NOMO-1 (cell line): ENCODE results near the gene ZCCHC7.
"Not testable (repeated sequence)": the region's sequence is repeated elsewhere in the genome, so short reads cannot be mapped to it uniquely, and the experiment has no call there.

Experiments used
- DNase-seq, 2 experiments: peaks; one replicate each; lab custom pipeline; 2025; ENCODE audit not compliant: unreplicated experiment in 2 of 2; lab: John Stamatoyannopoulos, UW

The ZCCHC7 gene

DNA sequence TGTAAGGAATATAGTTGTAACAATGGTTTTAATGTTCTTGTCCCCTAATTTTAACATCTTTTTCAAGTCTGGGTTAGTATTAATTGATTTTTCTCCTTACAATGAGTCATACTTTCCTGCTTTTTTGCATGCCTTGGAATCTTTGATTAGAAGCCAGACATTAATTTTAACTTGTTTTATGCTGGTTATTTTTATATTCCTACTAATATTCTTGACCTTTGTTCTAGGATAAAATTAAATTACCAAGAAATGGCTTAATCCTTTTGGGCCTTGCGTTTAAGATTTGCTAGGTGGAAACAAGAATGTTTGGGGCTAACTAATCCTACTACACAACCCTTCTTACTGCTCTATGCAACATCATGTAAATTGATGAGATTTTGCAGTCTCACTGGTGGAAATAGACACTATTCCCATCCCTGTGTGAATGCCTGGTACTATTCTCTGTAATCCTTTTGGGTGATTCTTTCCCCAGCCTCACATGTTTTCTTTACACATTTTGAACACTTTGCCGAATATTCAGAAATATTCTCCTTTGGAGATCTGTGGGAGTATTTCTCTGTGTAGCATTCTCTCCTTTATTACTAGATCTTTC is 47.2 kb downstream of the ZCCHC7 start:
- no peak for DNase-seq

DNA sequence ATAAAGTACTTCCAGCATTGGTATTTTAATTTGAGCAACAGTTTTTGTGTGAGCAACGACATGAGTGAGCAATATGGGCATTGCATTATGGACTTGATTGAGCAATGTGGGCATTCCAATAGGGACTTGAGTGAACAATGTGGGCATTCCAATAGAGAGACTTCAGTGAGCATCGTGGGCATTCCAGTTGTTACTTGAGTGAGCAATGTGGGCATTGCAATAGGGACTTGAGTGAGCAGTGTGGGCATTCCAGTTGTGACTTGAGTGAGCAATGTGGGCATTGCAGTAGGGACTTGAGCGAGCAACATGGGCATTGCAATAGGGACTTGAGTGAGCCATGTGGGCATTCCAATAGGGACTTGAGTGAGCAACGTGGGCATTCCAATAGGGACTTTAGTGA is 52.2 kb downstream of the ZCCHC7 start:
- no peak for DNase-seq

DNA sequence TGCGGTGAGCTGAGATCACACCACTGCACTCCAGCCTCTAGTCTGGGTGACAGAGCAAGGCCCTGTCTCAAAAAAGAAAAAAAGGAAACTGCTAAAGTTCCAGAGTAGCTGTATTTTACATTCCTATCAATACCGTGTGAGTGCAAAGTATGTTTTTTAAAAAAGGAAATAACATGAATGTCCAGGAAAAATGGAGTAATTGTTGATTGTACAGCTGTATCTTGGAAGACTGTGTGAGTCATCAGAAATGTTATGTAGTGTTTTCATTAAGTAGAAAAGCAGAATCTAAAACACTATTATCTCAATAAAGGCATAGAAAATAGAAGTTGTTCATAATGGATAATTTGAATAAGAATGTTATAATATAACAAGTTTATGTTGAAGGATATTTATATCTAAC is 53.9 kb downstream of the ZCCHC7 start:
- DNase-seq: no peak

DNA sequence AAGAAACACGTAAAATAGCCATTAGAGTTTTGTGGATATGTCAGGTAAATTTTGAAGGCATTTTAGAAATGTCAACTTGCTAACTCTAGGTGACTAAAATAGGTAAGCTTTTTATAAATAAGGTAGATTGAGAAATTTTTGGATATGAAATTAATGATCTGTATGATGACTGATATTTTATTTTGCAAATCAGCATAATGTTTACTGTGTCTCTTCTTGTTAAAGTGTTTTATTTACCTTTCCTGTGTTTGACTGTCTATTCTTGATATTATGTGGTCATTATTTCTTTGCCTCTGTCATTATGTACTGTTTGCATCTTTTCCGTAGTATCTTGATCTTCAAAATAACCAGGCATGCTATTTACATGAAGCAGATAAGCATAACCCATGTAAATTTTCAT is 58.4 kb downstream of the ZCCHC7 start:
- no peak for DNase-seq

DNA sequence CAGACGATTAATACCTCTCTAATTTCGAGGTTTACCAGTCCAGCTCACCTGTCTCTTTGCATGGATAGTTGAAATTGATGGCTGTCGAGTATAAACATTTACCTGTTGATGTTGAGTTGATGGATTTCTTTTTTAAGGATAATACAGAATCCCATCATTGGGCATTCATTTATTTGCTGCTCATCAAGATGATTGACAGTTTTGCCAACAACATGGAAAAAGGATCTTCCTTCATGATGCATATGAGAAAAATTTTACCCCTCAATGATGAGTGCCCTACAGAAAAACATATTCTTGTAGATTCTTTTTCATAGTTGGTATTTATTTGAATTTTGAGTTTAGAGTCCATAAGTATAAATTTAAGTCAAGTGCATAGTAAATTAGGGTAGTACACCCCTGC is 59.2 kb downstream of the ZCCHC7 start:
- no peak for DNase-seq

DNA sequence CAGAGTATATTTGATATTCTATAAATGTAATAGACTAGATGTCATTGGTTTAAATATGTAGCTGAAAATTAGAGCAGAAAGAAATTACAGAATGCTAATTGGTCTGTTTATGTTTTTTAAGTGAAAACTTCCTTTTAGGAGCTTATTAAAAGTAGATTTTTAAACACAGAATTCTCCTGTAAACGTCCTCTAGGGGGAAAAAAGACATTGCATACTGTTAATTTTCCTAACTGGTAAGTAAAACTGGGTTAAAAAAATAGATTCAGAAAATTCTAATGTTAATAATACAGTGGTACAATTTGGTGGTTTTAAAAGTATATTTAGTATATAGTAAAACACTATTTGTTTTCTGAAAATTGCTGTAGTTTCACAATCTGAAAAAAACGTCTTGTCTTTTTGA is 59.8 kb downstream of the ZCCHC7 start:
- no peak for DNase-seq

DNA sequence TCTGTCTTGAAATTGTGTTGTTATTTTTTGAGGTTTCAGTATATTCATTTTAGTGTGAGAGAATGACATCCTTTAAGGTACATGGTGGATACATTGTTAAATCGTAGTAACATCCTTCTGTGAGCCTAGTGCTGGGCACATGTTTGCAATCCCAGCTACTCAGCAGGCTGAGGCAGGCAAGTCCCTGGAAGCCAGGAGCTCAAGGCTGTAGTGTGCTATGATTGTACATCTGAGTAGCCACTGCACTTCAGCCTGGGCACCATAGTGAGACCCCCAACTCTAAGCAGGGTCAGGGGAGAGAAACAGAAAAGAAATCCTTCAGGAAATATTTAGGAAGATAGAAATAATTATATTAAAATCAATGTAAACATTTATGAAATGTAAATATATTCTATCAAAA is 62.3 kb downstream of the ZCCHC7 start:
- no peak for DNase-seq

DNA sequence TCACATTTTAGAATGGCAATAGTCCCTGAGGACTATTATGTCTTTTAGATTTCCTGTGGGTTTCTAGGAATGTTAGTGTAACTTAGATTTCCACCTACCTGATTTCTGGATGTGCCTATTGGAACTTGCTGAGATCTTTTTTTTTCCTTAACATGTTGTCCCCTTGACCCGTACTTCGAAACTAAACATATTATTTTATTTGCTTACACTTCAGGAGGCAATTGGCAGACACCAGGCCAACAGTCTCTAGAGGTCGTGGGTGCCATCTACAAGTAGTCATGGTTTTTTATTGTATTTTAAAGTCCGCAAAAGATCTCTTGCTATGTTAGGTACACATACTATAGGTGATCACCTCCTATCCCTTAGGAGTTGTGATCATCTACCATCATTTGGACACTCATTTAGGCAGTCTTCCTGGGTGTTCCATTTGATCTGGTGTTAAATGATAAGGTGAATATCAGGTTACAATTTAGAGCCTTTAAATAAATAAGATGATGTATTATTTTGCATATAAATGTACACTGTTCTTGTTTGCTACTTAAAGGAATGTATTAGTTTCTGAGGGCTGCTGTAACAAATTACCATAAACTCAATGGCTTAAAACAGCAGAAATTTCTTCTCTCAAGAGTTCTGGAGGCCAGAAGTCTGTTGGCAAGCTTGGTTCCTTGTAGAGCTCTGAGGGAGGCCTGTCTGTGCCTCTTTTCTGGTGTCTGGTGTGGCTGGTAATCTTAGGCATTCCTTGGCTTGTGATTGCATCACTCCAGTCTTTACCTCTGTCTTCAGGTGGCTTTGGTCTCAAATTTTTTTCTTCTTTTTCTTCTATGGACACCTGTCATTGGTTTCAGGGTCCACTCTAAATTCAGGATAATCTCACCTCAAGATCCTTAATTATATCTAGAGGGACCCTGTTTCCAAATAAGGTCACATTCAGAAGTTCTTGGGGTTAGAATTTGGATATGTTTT is 64.8 kb downstream of the ZCCHC7 start:
- no peak for DNase-seq

DNA sequence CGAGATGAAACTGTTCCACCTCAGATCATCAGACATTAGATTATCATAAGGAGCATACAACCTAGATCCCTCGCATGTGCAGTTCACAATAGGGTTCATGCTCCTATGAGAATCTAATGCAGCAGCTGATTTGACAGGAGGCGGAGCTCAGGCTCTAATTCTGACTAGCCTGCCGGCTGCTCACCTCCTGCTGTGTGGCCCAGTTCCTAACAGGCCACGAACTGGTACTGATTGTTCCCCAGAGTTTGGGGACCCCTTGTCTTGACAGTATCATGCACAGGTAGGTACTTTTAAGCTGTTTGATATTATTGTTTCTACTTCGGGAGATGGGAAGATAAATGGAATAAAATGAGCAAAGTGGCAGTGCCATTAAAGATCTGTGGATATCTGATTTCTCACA is 66.9 kb downstream of the ZCCHC7 start:
- DNase-seq: no peak

DNA sequence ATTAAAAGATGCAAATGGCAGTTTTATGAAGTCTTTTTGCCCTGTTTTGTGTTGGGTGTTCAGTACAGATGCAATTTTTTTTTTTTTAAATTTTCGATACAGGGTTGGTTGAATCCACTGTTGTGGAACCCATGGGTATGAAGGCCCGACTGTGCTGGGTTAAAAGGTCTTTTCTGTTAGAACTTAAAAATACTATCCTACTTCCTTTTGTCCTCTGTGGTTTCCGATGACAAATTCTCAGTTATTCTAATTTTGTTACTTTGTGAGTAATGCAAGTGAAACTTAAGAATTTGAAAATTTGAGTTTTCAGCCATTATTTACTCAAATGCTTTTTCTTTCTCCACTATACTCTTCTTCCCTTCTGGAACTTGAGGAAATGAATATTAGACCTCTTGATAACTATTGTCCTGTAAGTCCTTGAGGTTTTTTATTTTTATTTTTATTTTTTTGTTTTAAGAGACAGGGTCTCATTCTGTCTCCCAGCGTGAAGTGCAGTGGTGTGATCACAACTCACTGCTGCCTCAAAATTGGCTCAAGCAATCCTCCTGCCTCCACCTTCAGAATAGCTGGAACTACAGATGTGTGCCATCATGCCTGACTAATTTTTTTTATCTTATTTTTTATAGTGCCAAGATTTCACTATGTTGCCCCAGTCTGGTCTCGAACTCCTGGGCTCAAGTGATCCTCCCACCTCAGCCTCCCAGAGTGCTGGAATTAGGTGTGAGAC is 67.5 kb downstream of the ZCCHC7 start:
- peak in 1 of 2 experiments; percentile 26 for DNase-seq

DNA sequence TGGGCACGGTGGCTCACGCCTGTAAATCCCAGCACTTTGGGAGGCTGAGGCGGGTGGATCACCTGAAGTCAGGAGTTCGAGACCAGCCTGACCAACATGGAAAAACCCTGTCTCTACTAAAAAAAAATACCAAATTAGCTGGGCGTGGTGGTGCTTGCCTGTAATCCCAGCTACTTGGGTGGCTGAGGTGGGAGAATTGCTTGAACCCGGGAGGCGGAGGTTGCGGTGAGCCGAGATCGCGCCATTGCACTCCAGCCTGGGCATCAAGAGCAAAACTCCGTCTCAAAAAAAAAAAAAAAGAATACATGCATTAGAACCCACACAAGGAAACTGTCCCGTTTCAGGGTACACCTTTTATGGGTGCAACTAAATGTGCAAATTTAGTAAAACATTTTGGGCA is 70.4 kb downstream of the ZCCHC7 start:
- DNase-seq: not testable (repeated sequence)

DNA sequence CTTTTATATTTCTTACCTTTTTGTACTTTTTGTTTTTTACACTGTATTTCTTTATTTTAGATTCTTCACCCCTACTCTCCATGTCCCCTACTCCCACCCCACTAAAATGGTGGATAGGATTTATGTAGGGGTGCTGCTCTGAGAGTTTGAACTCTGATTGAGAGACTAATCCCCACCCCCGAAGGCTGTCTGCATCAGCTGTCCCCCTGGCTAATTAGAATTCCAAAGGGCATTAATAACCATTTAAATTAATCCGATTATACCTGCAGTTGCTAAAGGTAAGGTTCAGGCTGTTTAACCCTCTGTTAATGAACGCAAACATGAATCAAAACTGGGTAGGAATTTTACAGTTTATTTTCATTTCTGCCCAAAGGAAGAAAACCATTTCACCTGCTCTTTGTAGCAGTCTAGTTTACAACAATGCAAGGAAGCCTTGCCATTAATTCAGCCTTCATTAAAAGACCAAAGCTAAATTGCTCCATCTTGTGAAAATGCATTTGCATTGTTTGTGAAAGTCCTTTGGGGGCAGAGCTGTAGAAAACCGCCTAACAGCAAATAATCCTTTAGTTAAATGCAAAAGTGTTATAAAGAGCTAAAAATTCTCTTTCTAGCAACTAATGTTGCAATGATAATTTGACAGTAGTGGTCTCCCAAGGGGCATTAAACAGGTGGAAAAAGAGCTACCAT is 71.2 kb downstream of the ZCCHC7 start:
- no peak for DNase-seq

DNA sequence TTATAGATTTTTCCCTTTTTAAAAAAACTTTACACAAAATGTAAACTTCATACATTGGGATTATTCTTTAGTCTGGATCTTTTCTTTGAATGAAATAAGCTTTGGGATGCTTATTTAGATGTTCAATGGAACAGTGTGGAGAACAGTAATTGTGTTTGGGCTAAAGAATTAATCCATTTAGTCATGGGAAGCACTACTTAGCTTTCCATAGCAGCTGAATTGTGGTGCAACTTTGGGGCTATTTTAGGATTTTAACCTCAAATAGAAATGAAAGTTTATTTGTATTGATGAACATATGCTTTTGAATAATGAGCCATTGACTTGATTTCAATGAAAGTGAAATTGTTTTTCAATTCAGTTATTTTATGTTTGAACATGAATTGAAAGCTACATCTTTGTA is 72.4 kb downstream of the ZCCHC7 start:
- DNase-seq: no peak

DNA sequence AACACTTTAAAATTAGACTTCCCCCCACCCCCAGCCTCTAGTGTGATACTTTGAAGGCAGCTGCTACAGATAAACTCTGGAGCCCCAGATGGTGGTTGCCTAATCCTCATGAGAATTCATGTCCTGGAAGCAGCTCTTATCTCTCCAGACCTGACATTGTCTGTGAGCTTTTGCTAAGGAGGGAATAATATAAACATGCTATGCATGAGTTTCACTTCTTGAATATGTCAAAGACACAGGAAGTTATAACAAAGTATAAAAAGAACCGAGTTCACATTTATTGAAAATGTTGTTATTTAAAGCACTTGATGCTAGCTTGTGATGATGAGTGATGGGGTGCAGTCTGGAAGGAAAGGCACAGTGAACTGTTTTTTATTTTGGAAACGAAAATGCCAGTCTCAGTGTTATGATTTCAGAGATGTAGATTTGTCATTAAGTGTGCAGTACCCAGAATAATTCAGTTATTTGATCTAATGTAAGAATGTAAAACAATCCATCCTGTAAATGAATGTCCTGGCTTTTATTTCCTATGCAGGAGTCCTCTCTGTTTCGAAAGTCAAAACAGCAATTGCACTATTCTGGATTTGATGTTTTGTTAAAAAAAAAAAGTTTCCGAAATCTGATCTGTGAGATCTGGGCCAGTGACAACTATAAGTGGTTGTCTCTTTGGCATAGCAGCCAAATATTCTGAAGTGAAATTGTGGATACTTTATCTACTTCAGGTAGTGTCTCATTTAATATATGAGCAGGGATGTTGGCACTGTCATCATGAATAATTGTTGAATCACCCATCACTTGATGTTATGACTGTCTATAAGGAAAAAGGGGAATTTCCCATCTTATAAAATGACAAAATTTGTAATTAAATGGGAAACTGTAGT is 77.0 kb downstream of the ZCCHC7 start:
- peak; percentile 26 to 75 for DNase-seq

DNA sequence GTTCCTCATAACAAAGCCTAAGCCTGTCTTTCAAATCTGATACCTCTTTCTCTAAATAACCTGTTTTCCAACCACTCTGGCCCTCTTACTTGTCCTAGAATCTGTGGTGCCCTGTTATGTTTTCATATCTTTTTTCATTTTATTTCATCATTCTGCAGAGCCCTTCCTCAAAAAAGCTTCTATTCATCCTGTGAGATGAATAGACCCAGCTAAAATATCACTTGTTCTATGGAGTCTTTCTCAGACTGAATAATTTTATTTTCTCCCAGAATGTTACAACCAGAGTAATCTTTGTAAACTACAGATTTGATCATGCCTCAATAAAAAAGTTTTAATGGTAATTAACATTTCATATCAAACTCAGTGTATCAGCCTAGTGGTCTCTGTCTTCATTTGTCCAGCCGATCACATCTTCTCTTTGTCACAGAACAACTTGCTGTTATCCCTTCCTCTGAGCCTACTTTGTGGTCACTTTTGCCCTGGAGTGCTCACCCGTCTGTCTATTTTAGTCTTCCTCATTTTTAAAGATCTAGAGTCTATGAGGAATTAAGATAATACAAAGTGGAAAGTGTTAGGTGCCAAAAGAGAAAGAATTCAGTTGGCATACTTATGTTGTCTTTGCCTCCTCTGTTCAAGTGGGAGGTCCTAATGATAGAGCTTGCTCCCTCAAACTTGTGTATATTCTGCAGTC is 77.8 kb downstream of the ZCCHC7 start:
- DNase-seq: peak in 1 of 2 experiments; percentile 26

DNA sequence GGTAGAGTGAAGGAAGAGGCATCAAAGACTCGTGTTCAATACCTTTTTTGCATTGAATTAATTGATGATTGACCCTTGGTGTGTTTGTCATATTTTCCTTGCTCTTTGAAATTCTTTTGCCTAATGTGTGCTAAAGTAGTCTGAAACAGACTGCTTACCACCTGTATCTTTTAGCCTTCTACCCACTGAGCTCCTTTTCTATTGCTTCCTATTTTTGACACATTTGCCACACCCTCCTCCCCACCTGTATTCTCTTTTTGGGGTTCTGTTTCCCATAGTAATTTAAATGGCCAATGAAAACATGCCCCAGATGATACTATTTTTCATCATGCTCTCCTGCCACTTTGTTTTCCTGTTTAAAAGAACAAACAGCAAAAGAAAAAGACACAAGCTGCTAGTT is 78.5 kb downstream of the ZCCHC7 start:
- DNase-seq: no peak

DNA sequence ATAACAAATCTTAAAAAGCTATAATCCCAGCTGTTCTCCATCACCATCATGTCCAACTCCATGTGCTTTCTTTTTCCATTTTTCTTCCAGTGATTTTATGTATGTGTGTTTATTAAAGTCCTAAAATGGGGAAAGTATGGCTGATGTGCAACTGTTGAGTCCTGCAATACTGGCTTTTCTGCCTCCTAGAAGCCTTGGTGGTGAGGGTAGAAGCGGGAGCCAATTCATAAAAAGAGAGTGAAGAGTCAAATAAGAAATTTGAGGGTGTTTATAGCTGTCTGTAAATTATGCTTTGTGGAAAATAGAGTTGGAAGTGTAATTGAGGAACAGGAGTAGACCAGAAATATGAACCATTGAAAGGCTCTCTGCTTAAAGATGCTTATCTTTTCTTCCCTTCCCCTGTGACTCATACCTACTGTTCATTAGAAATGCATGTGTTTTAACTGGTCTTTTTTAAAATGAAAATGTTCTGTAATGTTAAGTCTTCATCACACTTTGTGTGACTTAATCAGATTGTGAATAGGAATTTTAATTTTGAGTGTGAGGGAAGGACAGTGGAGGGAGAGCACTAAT is 80.1 kb downstream of the ZCCHC7 start:
- peak in 1 of 2 experiments; percentile 14 for DNase-seq

DNA sequence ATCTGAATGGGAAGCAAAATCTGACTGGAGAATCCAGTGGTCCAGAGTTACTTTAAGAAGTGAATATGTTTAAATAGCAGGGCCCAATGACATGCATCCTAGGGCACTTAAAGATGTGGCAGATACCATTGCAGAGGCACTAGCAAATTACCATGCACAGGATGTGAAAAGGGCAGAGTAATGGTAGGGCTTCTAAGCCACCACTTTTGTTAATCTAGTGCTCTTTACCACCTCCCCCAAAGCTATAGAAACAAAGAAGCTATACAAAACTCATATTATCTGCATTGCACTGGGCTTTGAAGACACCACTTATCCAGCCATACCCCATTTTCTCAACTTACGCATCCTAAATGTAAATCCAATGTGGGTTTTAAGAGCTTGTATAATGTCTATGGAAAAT is 81.2 kb downstream of the ZCCHC7 start:
- no peak for DNase-seq

DNA sequence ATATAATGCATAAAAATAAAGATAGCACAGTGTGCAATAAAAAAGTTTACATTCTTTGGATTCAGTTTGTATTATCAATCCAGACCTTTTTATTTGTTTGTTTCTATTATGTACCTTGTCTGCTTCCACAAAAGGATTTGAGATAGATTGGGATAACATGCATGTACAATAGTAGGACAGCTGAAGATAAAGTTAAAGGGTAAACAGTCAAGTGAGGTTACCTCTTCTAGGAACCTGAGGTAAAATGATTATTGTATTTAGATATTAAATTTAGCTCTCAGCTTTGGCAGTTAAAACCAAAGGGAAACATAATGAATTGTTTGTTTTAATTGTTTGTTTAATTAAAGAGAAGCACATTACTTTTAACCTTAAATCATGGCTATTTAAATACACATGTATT is 81.7 kb downstream of the ZCCHC7 start:
- DNase-seq: no peak
